ENCODE data around the gene ARHGDIA.

DNA sequence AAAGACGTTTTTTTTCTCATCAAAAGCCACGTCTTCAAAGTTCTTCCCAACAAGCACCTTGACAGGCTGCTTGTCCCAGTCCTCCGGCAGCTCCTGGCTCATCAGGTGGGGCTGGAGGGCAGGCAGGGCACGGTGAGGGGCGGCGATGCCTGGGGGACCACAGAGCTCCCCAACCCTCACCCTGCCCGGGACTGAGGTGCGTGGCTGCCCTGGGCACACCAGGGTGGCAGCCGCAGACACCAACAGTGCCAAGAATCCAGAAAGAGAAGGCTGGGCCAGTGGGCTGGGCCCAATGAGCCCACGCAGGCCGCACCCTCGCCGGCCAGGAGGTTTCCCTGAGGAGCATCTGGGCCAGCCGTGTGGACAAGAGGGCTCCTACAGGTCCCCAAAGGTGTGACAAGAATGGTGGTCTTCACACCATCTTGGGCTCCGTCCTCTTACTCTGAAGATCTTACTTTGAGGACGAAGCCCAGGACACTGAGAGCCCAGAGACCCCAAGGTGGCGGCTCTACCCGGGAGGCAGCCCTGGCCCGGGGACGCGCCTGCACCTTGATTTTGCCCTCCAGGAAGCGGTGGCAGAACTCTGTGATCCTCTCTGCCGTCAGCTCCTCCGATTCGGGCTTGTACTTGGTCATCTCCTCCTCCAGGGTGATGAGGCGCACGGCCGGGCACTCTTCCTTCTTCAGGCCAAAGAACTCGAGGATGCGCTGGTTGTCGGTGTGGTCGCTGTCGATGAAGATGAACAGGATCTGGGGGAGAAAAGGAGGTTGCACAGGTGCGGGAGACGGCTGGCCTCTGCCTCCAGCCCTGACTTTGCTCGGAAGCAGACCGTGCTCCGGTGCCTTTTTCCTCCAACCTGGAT is 25.0 kb downstream of the ARHGDIA start:
- no peak for TF ChIP-seq POLR2AphosphoS5 (IDR thresholded peaks at IDR 0.05; ENCODE audit: low read depth, low read length)
- no peak for TF ChIP-seq SPI1 (IDR thresholded peaks at IDR 0.05; ENCODE audit: low read depth, low read length)
- TF ChIP-seq PAX5 (IDR thresholded peaks at IDR 0.05; ENCODE audit: insufficient read depth, low read length, severe bottlenecking), result no peak

Measured in GM12891 (cell line).